ENCODE data around the gene NMS. TPM values are rescaled to one million over a fixed set of nuclear protein-coding genes. Genes with fewer than 3 reads are reported as not detected.

The NMS gene
- total RNA-seq, 1 experiment from 2014 or later: not detected

DNA sequence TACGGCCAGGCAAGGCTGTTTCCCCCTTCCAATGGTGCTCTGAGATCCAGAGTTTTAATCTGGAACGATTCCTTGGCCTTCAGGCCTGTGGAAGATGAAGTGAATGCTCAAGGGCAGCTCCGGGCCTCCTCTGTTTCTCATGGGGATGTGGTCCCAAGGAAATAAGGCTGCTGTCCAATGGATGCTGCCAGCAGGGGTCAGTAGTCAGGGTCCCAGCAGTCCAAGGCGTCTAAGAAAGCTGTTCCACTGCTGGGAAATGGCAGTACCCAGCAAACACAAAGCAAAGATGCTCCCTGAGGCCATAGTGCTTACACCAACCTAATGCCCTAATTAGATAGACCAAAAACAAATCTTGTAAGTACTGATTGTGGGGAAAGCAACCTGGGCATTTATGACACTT, 12.5 kb downstream of the NMS start:
- TF ChIP-seq CTCF (conservative IDR thresholded peaks at IDR 0.05; ENCODE audit: low read depth, low read length): peak; percentile 42
- no peak for TF ChIP-seq EZH2 (IDR thresholded peaks at IDR 0.05; ENCODE audit: borderline replicate concordance, low read depth, low read length, poor library complexity, severe bottlenecking)
- no peaks in the 10 kb centered on the region for H3K36me3 ChIP-seq (ENCODE audit: insufficient read depth, low read length, poor library complexity, severe bottlenecking)
- intact Hi-C loops (cut with micrococcal nuclease; ENCODE audit: unreplicated experiment): no loop called here
- H3K4me3 ChIP-seq (ENCODE audit: low read depth, low read length, poor library complexity, severe bottlenecking): no peak overlapping the region
- no peaks in the 10 kb centered on the region for H3K4me1 ChIP-seq (ENCODE audit: insufficient read depth, low read length, poor library complexity, severe bottlenecking)
- BruUV-seq (replicated peaks): no TSS peak
- no peaks in the 10 kb centered on the region for H3K9me3 ChIP-seq (ENCODE audit: low read depth, low read length, poor library complexity, severe bottlenecking)
- POLR2A ChIA-PET (ENCODE audit: low non-redundant PET): no interaction called here
- CTCF ChIA-PET: no interaction called here
- H3K27me3 ChIP-seq (replicated peaks; ENCODE audit: insufficient read depth, low read depth, low read length, poor library complexity): peaks cover 20% of the 10 kb centered on the region
- no peak overlapping the region for H3K27ac ChIP-seq (ENCODE audit: low read depth, low read length, poor library complexity, severe bottlenecking)
- no peak for DNase-seq (ENCODE audit: low spot score)

DNA sequence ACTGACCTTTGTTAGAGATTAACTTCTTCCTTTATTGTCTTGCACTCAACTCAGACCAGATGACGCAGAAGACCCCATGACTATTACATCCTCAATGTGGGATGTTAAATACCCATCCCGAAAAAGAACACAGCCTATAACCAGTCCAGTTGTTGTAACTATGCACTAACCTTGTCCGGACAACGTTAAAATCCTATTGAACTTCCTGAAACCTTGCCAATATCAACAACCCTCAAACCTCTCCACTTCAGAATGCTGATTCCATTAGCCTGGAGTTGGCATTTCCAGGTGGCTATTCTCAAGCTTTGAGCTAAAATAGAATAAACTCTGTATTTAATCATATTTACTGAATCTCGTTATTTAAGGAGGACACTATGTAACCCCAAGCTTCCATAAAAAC, 13.6 kb downstream of the NMS start:
- intact Hi-C loops (cut with micrococcal nuclease; ENCODE audit: unreplicated experiment): no loop called here
- CTCF ChIA-PET: no interaction called here
- no TSS peak for BruUV-seq (replicated peaks)

DNA sequence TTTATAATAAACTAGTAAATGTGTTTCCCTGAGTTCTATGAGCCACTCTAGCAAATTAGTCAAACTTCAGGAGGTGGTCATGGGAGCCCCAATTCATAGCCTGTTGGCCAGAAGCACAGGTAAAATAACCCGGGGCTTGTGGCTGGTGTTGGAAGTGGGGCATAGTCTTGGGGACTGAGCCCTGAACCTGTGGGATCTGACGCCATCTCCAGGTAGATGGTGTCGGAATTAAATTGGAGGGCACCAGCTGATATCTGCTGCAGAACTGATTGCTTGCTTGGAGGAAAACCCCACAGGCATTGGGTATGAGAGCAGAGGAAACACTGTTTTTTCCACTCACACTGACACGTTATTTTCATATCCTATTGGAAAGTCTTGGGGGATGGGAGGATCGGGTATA, 14.1 kb downstream of the NMS start:
- H3K4me1 ChIP-seq (ENCODE audit: insufficient read depth, low read length, poor library complexity, severe bottlenecking): no peaks in the 10 kb centered on the region
- intact Hi-C loops (cut with micrococcal nuclease; ENCODE audit: unreplicated experiment): no loop called here
- BruUV-seq (replicated peaks): no TSS peak
- H3K9me3 ChIP-seq (ENCODE audit: low read depth, low read length, poor library complexity, severe bottlenecking): no peaks in the 10 kb centered on the region
- H3K36me3 ChIP-seq (ENCODE audit: insufficient read depth, low read length, poor library complexity, severe bottlenecking): no peaks in the 10 kb centered on the region
- peaks cover 17% of the 10 kb centered on the region for H3K27me3 ChIP-seq (replicated peaks; ENCODE audit: insufficient read depth, low read depth, low read length, poor library complexity)
- H3K4me3 ChIP-seq (ENCODE audit: low read depth, low read length, poor library complexity, severe bottlenecking): no peak overlapping the region
- ChIA-PET POLR2A (ENCODE audit: low non-redundant PET) (no interaction called here), CTCF (no interaction called here)
- TF ChIP-seq CTCF (conservative IDR thresholded peaks at IDR 0.05; ENCODE audit: low read depth, low read length): no peak
- TF ChIP-seq EZH2 (IDR thresholded peaks at IDR 0.05; ENCODE audit: borderline replicate concordance, low read depth, low read length, poor library complexity, severe bottlenecking): no peak
- no peak overlapping the region for H3K27ac ChIP-seq (ENCODE audit: low read depth, low read length, poor library complexity, severe bottlenecking)
- DNase-seq (ENCODE audit: low spot score): no peak

More for the DNA sequence above, 13.6 kb downstream of the NMS start:
- Histone ChIP-seq H3K27ac (ENCODE audit: low read depth, low read length, poor library complexity, severe bottlenecking) (no peak overlapping the region), H3K9me3 (ENCODE audit: low read depth, low read length, poor library complexity, severe bottlenecking) (no peaks in the 10 kb centered on the region), H3K36me3 (ENCODE audit: insufficient read depth, low read length, poor library complexity, severe bottlenecking) (no peaks in the 10 kb centered on the region), H3K4me1 (ENCODE audit: insufficient read depth, low read length, poor library complexity, severe bottlenecking) (no peaks in the 10 kb centered on the region), H3K4me3 (ENCODE audit: low read depth, low read length, poor library complexity, severe bottlenecking) (no peak overlapping the region), H3K27me3 (replicated peaks; ENCODE audit: insufficient read depth, low read depth, low read length, poor library complexity) (peaks cover 20% of the 10 kb centered on the region)
- POLR2A ChIA-PET (ENCODE audit: low non-redundant PET): no interaction called here
- no peak for DNase-seq (ENCODE audit: low spot score)
- TF ChIP-seq CTCF (conservative IDR thresholded peaks at IDR 0.05; ENCODE audit: low read depth, low read length) (no peak), EZH2 (IDR thresholded peaks at IDR 0.05; ENCODE audit: borderline replicate concordance, low read depth, low read length, poor library complexity, severe bottlenecking) (no peak)
